A673 (cell line): Measurements from ENCODE around the gene HOXB13. TPM values are rescaled to one million over a fixed set of nuclear protein-coding genes. Genes with fewer than 3 reads are reported as not detected.

Experiments used
- BruUV-seq: library from RNA; stranded (reverse); fragments of 400-500 nt; replicated peaks from 2 replicates; lab custom pipeline; 2021; lab: Mats Ljungman, UMichigan
- CTCF ChIA-PET: fragments of 300-600 bp; sonication (Branson Sonifier 250); formaldehyde crosslinking; loops from one replicate; lab custom pipeline; 2022; ENCODE audit warnings: antibody characterized with exemption; lab: Charles Lee
- POLR2A ChIA-PET: fragments of 300-600 bp; sonication (Branson Sonifier 250); formaldehyde crosslinking; loops from one replicate; lab custom pipeline; 2022; ENCODE audit warnings: antibody characterized with exemption; ENCODE audit not compliant: low non-redundant PET; lab: Charles Lee
- DNase-seq: peaks from one replicate; pipeline ENCODE4 v3.0.0-alpha.2; 2015; ENCODE audit warnings: low spot score
- H3K27ac ChIP-seq: fragments of 200-600 bp; sonication (generic); 2 replicates; pipeline ENCODE4 v1.5.1; 2016; ENCODE audit warnings: mixed run types, low read depth, mild to moderate bottlenecking, mixed read lengths, antibody characterized with exemption, low read length; ENCODE audit not compliant: poor library complexity, severe bottlenecking
- H3K27me3 ChIP-seq: fragments of 200-600 bp; sonication (generic); replicated peaks from 2 replicates; pipeline ENCODE4 v1.6.1; 2017; ENCODE audit warnings: mixed run types, low read depth, mild to moderate bottlenecking, mixed read lengths, antibody characterized with exemption, low read length; ENCODE audit not compliant: insufficient read depth, poor library complexity
- H3K36me3 ChIP-seq: fragments of 200-600 bp; sonication (generic); 2 replicates; pipeline ENCODE4 v1.6.1; 2016; ENCODE audit warnings: mixed run types, mild to moderate bottlenecking, mixed read lengths, antibody characterized with exemption, low read length; ENCODE audit not compliant: insufficient read depth, poor library complexity, severe bottlenecking
- H3K4me1 ChIP-seq: fragments of 200-600 bp; sonication (generic); 2 replicates; pipeline ENCODE4 v1.6.1; 2017; ENCODE audit warnings: mixed run types, mild to moderate bottlenecking, mixed read lengths, antibody characterized with exemption, low read length; ENCODE audit not compliant: insufficient read depth, poor library complexity, severe bottlenecking
- H3K4me3 ChIP-seq: fragments of 200-600 bp; sonication (generic); 2 replicates; pipeline ENCODE4 v1.5.1; 2016; ENCODE audit warnings: low read depth, mixed run types, mild to moderate bottlenecking, mixed read lengths, low read length; ENCODE audit not compliant: poor library complexity, severe bottlenecking
- H3K9me3 ChIP-seq: fragments of 200-600 bp; sonication (generic); 2 replicates; pipeline ENCODE4 v1.6.1; 2016; ENCODE audit warnings: mixed run types, low read depth, mild to moderate bottlenecking, mixed read lengths, antibody characterized with exemption, low read length; ENCODE audit not compliant: poor library complexity, severe bottlenecking
- CTCF ChIP-seq: fragments of 300-800, 200-600 bp; sonication (generic); conservative IDR thresholded peaks from 2 replicates; pipeline ENCODE4 v1.5.1; 2017; ENCODE audit warnings: low read depth, mild to moderate bottlenecking, antibody characterized with exemption, low read length, moderate library complexity, mixed read lengths
- EZH2 ChIP-seq: fragments of 200-600 bp; sonication (generic); IDR thresholded peaks from 2 replicates; pipeline ENCODE4 v1.6.1; 2017; ENCODE audit warnings: borderline replicate concordance, low read depth, mild to moderate bottlenecking, mixed read lengths, antibody characterized with exemption, low read length; ENCODE audit not compliant: poor library complexity, severe bottlenecking
- intact Hi-C: fragments of 100-400 bp; cut with micrococcal nuclease; formaldehyde crosslinking; loops from one replicate; pipeline ENCODE4 v1.10.0; 2022; ENCODE audit not compliant: unreplicated experiment
- total RNA-seq: library from RNA; stranded (reverse); gene quantifications from 2 replicates; pipeline ENCODE4 v1.2.3, GENCODE V29; 2021

Gene HOXB13
- total RNA-seq, 1 experiment from 2014 or later: 11.7 TPM

DNA sequence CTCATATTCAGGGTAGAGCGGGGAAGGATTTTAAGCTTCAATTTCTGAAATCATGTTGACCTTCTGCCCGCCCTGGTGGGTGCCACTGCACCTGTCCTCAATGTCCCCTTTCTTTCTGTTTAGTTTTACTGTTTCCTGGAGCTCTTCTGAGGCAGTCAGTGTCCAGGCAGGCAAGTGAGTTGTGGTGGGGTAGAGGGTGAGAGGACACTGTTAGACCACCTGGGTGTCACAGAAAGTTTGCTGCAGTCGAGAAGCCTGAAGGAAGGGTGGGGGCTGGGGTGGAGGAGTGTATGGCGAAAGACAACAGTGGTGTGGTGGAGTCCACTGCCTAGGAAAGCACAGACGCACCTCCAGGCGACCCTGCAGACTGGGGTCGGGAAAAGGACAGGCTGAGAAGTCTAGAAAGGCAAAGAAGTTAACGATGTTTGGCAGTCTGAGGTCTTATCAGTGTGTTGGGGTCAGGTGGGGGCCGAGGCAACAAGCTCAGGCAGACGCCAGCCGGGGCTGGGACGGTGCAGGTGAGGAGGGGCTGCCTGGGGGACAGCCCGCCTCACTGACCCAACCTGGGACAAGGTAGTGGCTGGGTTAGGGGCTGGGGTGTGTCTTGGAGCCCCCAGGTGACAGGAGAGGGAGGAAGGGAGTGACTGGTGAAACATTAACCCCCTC lies 23.3 kb upstream of the HOXB13 start:
- no peak for TF ChIP-seq CTCF
- no peak for TF ChIP-seq EZH2
- ChIA-PET CTCF (interaction anchor here (0.6 kb wide), 1 partner anchor 156 kb away, joined by 4 read pairs; no protein-coding TSS in a partner anchor), POLR2A (no interaction called here)
- H3K36me3 ChIP-seq: no peaks in the 10 kb centered on the region
- intact Hi-C loops: loop anchor here (10.0 kb wide), 1 partner anchor 77 kb away; no protein-coding TSS in a partner anchor
- DNase-seq: no peak
- H3K27me3 ChIP-seq: no peaks in the 10 kb centered on the region
- peaks cover 4% of the 10 kb centered on the region for H3K4me1 ChIP-seq
- BruUV-seq: no TSS peak
- H3K27ac ChIP-seq: no peak overlapping the region
- no peaks in the 10 kb centered on the region for H3K9me3 ChIP-seq
- H3K4me3 ChIP-seq: no peak overlapping the region

DNA sequence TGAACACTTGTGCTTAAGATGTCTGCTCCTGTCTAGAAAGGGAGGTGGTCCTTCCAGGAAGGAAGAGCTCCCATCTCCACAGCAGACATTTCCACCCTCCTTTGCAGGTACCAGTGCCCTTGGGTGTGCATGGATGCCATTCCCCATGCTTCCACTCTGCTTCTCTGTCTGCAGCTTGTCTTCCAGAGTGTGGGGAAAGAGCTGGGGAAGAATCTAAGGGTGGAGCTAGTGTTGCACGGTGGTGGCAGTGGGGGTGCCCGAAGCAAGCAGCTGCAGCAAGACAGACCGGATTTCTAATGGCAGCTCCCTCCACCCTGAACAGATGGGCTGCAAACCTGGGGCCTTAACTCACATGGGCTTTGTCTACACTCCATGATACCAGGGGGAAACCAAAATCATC lies 22.6 kb upstream of the HOXB13 start:
- BruUV-seq: no TSS peak
- no peaks in the 10 kb centered on the region for H3K27me3 ChIP-seq
- no peak overlapping the region for H3K27ac ChIP-seq
- no peak for DNase-seq
- peaks cover 4% of the 10 kb centered on the region for H3K4me1 ChIP-seq
- intact Hi-C loops: loop anchor here (10.0 kb wide), 1 partner anchor 76 kb away; no protein-coding TSS in a partner anchor
- H3K4me3 ChIP-seq: no peak overlapping the region
- CTCF ChIA-PET: interaction anchor here (0.6 kb wide), 1 partner anchor 157 kb away, joined by 4 read pairs; no protein-coding TSS in a partner anchor
- TF ChIP-seq EZH2 (no peak), CTCF (no peak)
- POLR2A ChIA-PET: no interaction called here
- H3K36me3 ChIP-seq: no peaks in the 10 kb centered on the region
- H3K9me3 ChIP-seq: no peaks in the 10 kb centered on the region

DNA sequence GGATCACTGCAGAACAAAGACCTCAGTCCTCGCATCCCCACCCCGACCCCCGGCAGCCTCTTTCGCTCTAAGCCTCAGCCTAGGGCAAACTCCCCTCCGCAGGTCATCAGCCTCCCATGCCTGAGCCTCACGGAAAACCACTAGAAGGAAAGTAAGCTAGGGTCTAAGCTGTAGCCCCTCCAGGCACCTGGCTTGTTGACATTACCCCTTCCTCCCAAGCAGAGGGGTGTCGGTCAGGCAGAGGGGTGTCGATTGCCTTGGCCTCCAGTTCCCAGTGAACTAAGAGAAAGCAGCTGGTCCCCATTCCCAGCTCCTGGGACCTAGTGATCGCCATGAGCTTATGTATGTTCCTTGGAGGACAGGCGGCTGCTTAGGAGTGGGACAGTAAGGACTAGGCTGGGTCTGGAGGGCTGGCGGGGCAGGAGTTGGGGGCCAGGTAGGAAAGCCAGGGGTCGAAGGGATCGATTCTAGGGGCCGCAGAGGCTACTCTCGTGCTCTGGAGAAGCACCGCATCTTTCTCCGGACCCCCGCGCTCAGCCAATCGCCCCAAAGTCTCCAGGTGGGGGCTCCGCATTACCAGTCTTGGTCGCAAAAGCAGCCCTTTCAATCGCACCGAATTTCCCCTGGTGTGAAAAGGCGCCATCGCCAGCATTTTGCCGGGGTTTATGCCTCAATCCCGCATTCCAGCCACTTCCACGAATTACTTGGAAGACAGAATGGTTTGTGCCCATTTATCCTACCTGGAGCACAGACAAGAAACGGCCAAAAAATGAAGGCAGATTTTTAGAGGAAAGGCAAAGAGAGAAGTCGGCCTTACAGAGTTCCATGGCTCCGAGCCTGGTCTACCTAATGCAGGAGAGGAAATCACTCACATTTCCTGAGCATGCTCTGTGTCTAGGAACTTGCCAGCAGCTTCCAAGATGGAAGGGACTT lies 21.3 kb upstream of the HOXB13 start:
- intact Hi-C loops: loop anchor here (5.0 to 10.0 kb wide), 2 partner anchors 75 to 308 kb away; no protein-coding TSS in a partner anchor
- TF ChIP-seq CTCF (no peak), EZH2 (no peak)
- Histone ChIP-seq H3K9me3 (no peaks in the 10 kb centered on the region), H3K4me1 (no peaks in the 10 kb centered on the region), H3K27ac (no peak overlapping the region), H3K36me3 (no peaks in the 10 kb centered on the region), H3K27me3 (no peaks in the 10 kb centered on the region), H3K4me3 (no peak overlapping the region)
- no TSS peak for BruUV-seq
- ChIA-PET POLR2A (no interaction called here), CTCF (no interaction called here)
- DNase-seq: no peak
